Lower leg skin (tissue), 3 donors: ENCODE data around the gene BIRC7.

Experiments used
- CTCF ChIP-seq, 3 donors: fragments of 450-650 bp; IDR thresholded peaks; one replicate each; pipeline ENCODE4 v1.5.1; 2016; ENCODE audit warnings: antibody characterized with exemption in 3 of 3, mild to moderate bottlenecking in 3 of 3, moderate library complexity in 2 of 3
- POLR2A ChIP-seq, 2 donors: fragments of 450-650 bp; IDR thresholded peaks; one replicate each; pipeline ENCODE4 v1.6.1; 2016 to 2017; ENCODE audit warnings: antibody characterized with exemption in 2 of 2, mild to moderate bottlenecking in 1 of 2, moderate library complexity in 1 of 2

GRCh38 chr20:63244468-63244867 lies 8.8 kb downstream of the BIRC7 start:
- no peak for TF ChIP-seq CTCF (IDR thresholded peaks at IDR 0.05)
- TF ChIP-seq POLR2A (IDR thresholded peaks at IDR 0.05), result no peak
